K562 (cell line): ENCODE measurements around the gene APOC1. TPM values are rescaled to one million over a fixed set of nuclear protein-coding genes. Genes with fewer than 3 reads are reported as not detected.

Source experiments
- ATF6 ChIP-seq: sonication (generic); formaldehyde crosslinking; IDR thresholded peaks from 2 replicates; pipeline ENCODE4 v1.4.0; 2020; ENCODE audit warnings: mild to moderate bottlenecking, missing genetic modification reagents
- BCLAF1 ChIP-seq, 2 experiments: fragments of 450-650 bp in 1 of 2; IDR thresholded peaks; 2 replicates each; pipeline ENCODE4 v1.6.1; 2011 to 2017; ENCODE audit warnings: low read depth in 2 of 2, antibody characterized with exemption in 1 of 2, borderline replicate concordance in 1 of 2, low read length in 1 of 2, mild to moderate bottlenecking in 1 of 2, mixed read lengths in 1 of 2; ENCODE audit not compliant: control insufficient read depth in 1 of 2
- E2F5 ChIP-seq: sonication (generic); formaldehyde crosslinking; IDR thresholded peaks from 2 replicates; pipeline ENCODE4 v1.8.0; 2022; ENCODE audit warnings: mild to moderate bottlenecking, missing genetic modification reagents
- EP300 ChIP-seq: IDR thresholded peaks from 2 replicates; pipeline ENCODE4 v1.6.1; 2012; ENCODE audit warnings: low read length, improper control_type of control experiment
- ERF ChIP-seq: fragments of 450-650 bp; formaldehyde crosslinking; IDR thresholded peaks from 2 replicates; pipeline ENCODE4 v1.4.0; 2020; ENCODE audit warnings: mild to moderate bottlenecking, mixed read lengths
- ESRRA ChIP-seq: fragments of 450-650 bp; IDR thresholded peaks from 2 replicates; pipeline ENCODE4 v1.6.1; 2014; ENCODE audit warnings: low read depth, mild to moderate bottlenecking, moderate library complexity, borderline replicate concordance
- GATAD2B ChIP-seq: fragments of 450-650 bp; IDR thresholded peaks from 2 replicates; pipeline ENCODE4 v1.6.1; 2017; ENCODE audit warnings: mild to moderate bottlenecking, borderline replicate concordance
- JUND ChIP-seq, 2 experiments: IDR thresholded peaks; 2 replicates in 1 of 2; 3 replicates in 1 of 2; pipeline ENCODE4 v1.6.1; 2011; ENCODE audit warnings: borderline replicate concordance in 2 of 2, low read depth in 2 of 2, low read length in 2 of 2, improper control_type of control experiment in 1 of 2, missing biosample characterization in 1 of 2, missing genetic modification characterization in 1 of 2, missing genetic modification reagents in 1 of 2
- MLLT1 ChIP-seq, 2 experiments: fragments of 450-650 bp; IDR thresholded peaks; 2 replicates each; pipeline ENCODE4 v1.6.1; 2016
- POLR2G ChIP-seq: fragments of 200-400 bp; formaldehyde crosslinking; IDR thresholded peaks from 2 replicates; pipeline ENCODE4 v1.6.1; 2017; ENCODE audit warnings: low read depth, mild to moderate bottlenecking, antibody characterized with exemption, low read length, moderate library complexity
- RB1 ChIP-seq: fragments of 450-650 bp; IDR thresholded peaks from 2 replicates; pipeline ENCODE4 v1.6.1; 2017; ENCODE audit warnings: low read depth, mild to moderate bottlenecking
- SNAPC5 ChIP-seq: fragments of 250-450 bp; sonication (Bioruptor Pico); IDR thresholded peaks from 2 replicates; pipeline ENCODE4 v1.8.0; 2021; ENCODE audit warnings: moderate library complexity, mild to moderate bottlenecking, inconsistent platforms
- SRF ChIP-seq, 2 experiments: fragments of 250-450, 450-650 bp in 1 of 2; sonication (Bioruptor Pico) in 1 of 2; sonication (generic) in 1 of 2; formaldehyde crosslinking; IDR thresholded peaks; 2 replicates each; pipeline versions ENCODE4 v1.5.0 to v1.5.1; 2020 to 2022; ENCODE audit warnings: mild to moderate bottlenecking in 1 of 2, missing genetic modification reagents in 1 of 2
- TARDBP ChIP-seq: fragments of 450-650 bp; IDR thresholded peaks from 2 replicates; pipeline ENCODE4 v1.6.1; 2016
- ZFP1 ChIP-seq: fragments of 450-650 bp; formaldehyde crosslinking; IDR thresholded peaks from 2 replicates; pipeline ENCODE4 v1.4.0; 2020; ENCODE audit warnings: mild to moderate bottlenecking, mixed read lengths
- ZNF212 ChIP-seq: fragments of 450-650 bp; formaldehyde crosslinking; IDR thresholded peaks from 2 replicates; pipeline ENCODE4 v1.4.0; 2020; ENCODE audit warnings: mild to moderate bottlenecking
- ZNF511 ChIP-seq: sonication (generic); formaldehyde crosslinking; IDR thresholded peaks from 2 replicates; pipeline ENCODE4 v1.8.0; 2022; ENCODE audit warnings: mild to moderate bottlenecking, missing genetic modification reagents
- ZNF75A ChIP-seq: fragments of 450-650 bp; formaldehyde crosslinking; IDR thresholded peaks from 2 replicates; pipeline ENCODE4 v1.4.0; 2020; ENCODE audit warnings: mild to moderate bottlenecking
- polyA plus RNA-seq, 8 experiments: library from polyadenylated mRNA; depleted of rRNA in 4 of 8; stranded (reverse) in 5 of 8; unstranded in 3 of 8; fragments of >200 nt; fragmentation: Nextera tagmentation in 2 of 8; fragmentation: Illumina TruSeq in 1 of 8; extraction: Ambion mirVana in 2 of 8; extraction: Trizol in 1 of 8; gene quantifications; 2 replicates each; pipeline versions ENCODE4 v1.2.1 to v1.2.3, GENCODE V29; 2011 to 2014; ENCODE audit warnings: inconsistent platforms in 1 of 8, missing spikeins in 1 of 8
- total RNA-seq, 7 experiments: library from RNA; depleted of rRNA in 6 of 7; stranded (reverse); fragments of >200 nt in 6 of 7; fragmentation: Illumina TruSeq in 2 of 7; extraction: Trizol in 2 of 7; gene quantifications; 2 replicates each; pipeline versions ENCODE4 v1.2.1 to v1.2.3, GENCODE V29; 2011 to 2021; ENCODE audit warnings: low replicate concordance in 1 of 7

APOC1 gene
- total and polyA plus RNA-seq, 9 of the 15 experiments (the other 6 are each of a cell fraction or from before 2014, with no cell fraction given) = 115 to 408 (median 220) TPM

GRCh38 chr19:44943801-44944249 is 29.4 kb downstream of the APOC1 start (continued):
- TF ChIP-seq GATAD2B (no peak), RB1 (no peak), BCLAF1 (IDR thresholded peaks at IDR 0.05; ENCODE audit: borderline replicate concordance in 1 of 2, control insufficient read depth in 1 of 2, low read depth in 2 of 2, low read length in 1 of 2) (no peak), SRF (CRISPR knock-in tag; IDR thresholded peaks at IDR 0.05) (peak in 1 of 2 experiments; percentile 28; a peak in 1 of 4 replicates), JUND (IDR thresholded peaks at IDR 0.05; ENCODE audit: borderline replicate concordance, low read depth, low read length) (peak; percentile 59; the same call in 1 of the 2 replicates), JUND (tag; IDR thresholded peaks at IDR 0.05; ENCODE audit: borderline replicate concordance, low read depth, low read length) (peak; percentile 51; the same call in 1 of the 3 replicates), MLLT1 (IDR thresholded peaks at IDR 0.05) (no peak), ZNF511 (CRISPR knock-in tag) (peak; percentile 84), POLR2G (0 out of 2 replicates have a peak, but pooled peaks have one; percentile 40), E2F5 (CRISPR knock-in tag) (no peak; the same call in 1 of the 2 replicates), ESRRA (peak; percentile 27; the same call in 1 of the 2 replicates), ZNF212 (CRISPR knock-in tag) (no peak), SNAPC5 (CRISPR knock-in tag) (no peak), ZNF75A (CRISPR knock-in tag) (no peak), ATF6 (CRISPR knock-in tag) (0 out of 2 replicates have a peak, but pooled peaks have one; percentile 80), EP300 (peak; percentile 45), TARDBP (peak; percentile 61; the same call in 1 of the 2 replicates), ERF (peak; percentile 68; the same call in 1 of the 2 replicates), ZFP1 (CRISPR knock-in tag) (no peak)
